Thyroid gland (tissue), 4 donors: ENCODE results near the gene PRKCE. TPM values are rescaled to one million over a fixed set of nuclear protein-coding genes. Genes with fewer than 3 reads are reported as not detected.

ENCODE experiments used
- DNase-seq, 2 donors: peaks; one replicate each; pipeline ENCODE4 v3.0.0-alpha.2; 2019
- H3K27ac ChIP-seq, 3 donors: fragments of 200-600 bp; sonication (generic); 1 replicate in 2 of 3; 2 replicates in 1 of 3; pipeline ENCODE4 v1.5.1; 2016 to 2019; ENCODE audit warnings: mild to moderate bottlenecking in 1 of 3, moderate library complexity in 1 of 3
- H3K27me3 ChIP-seq: fragments of 200-600 bp; sonication (generic); one replicate; pipeline ENCODE4 v1.5.1; 2019
- H3K36me3 ChIP-seq, 2 donors: fragments of 200-600 bp; sonication (generic); one replicate each; pipeline ENCODE4 v1.5.1; 2016 to 2019
- H3K4me1 ChIP-seq, 2 donors: fragments of 200-600 bp; sonication (generic); one replicate each; pipeline ENCODE4 v1.5.1; 2017 to 2019
- H3K4me3 ChIP-seq, 3 donors: fragments of 200-600 bp; sonication (generic); replicated peaks in 1 of 3; 1 replicate in 2 of 3; 2 replicates in 1 of 3; pipeline ENCODE4 v1.5.1; 2016; ENCODE audit warnings: mild to moderate bottlenecking in 1 of 3
- H3K9me3 ChIP-seq: fragments of 200-600 bp; sonication (generic); one replicate; pipeline ENCODE4 v1.5.1; 2017
- CTCF ChIP-seq, 6 experiments: fragments of 200-600 bp in 3 of 6; fragments of 450-650 bp in 3 of 6; sonication (generic) in 3 of 6; IDR thresholded peaks; one replicate each; pipeline ENCODE4 v1.5.1; 2016 to 2019; ENCODE audit warnings: antibody characterized with exemption in 6 of 6, mild to moderate bottlenecking in 2 of 6, inconsistent platforms in 1 of 6, moderate library complexity in 1 of 6
- POLR2A ChIP-seq, 2 donors: fragments of 450-650 bp; IDR thresholded peaks; one replicate each; pipeline ENCODE4 v1.6.1; 2017; ENCODE audit warnings: antibody characterized with exemption in 2 of 2, mild to moderate bottlenecking in 2 of 2, moderate library complexity in 1 of 2
- whole genome bisulfite sequencing, 2 donors: methylation state at CpG; one replicate each; pipeline ENCODE4 v1.1.5; 2017; 5-methylcytosine and 5-hydroxymethylcytosine counted together
- intact Hi-C: fragments of 100-400 bp; cut with DNase I; formaldehyde crosslinking; loops from one replicate; pipeline ENCODE4 v1.15.1; 2023
- total RNA-seq, 4 donors: library from RNA; depleted of rRNA; stranded (reverse); fragments of >200 nt; gene quantifications; one replicate each; pipeline ENCODE4 v1.2.3, GENCODE V29; 2016

The PRKCE gene
- 10 to 100 TPM in 3 of 4 donors, 1 to 10 TPM in 1; 8.4 to 35.3 (median 15.2) TPM for total RNA-seq

- Histone ChIP-seq H3K9me3 (no peaks in the 10 kb centered on the region), H3K27ac (peak within 1 kb of the TSS; percentile 93 to 99 (median 94)), H3K4me3 (peak within 1 kb of the TSS; percentile 40 to 88 (median 64)), H3K36me3 (no peaks in the 10 kb centered on the region), H3K27me3 (no peaks in the 10 kb centered on the region), H3K4me1 (peaks cover 20 to 22% of the 10 kb centered on the region in 2 donors)
- WGBS, 2 donors, result 0% methylated on average over 12 to 35 of the region's 66 CpGs
- intact Hi-C loops, result no loop called here
- peak; percentile 66 to 68 for DNase-seq
- no peak for TF ChIP-seq POLR2A (IDR thresholded peaks at IDR 0.05)
- TF ChIP-seq CTCF (IDR thresholded peaks at IDR 0.05), result no peak
Observed at GRCh38 chr2:45651415-45652089, at the start of gene PRKCE. PRKCE (plus strand) TSS chr2:45651675.

GRCh38 chr2:45602624-45603023 is 48.9 kb upstream of the PRKCE start:
- intact Hi-C loops, result no loop called here
- no peak for DNase-seq
- no peaks in the 10 kb centered on the region for H3K9me3 ChIP-seq
- no peak overlapping the region for H3K4me3 ChIP-seq
- peaks cover 10 to 23% of the 10 kb centered on the region in 2 donors for H3K36me3 ChIP-seq
- 95 to 97% methylated on average over 2 of the region's 2 CpGs for WGBS, 2 donors
- no peaks in the 10 kb centered on the region for H3K4me1 ChIP-seq
- TF ChIP-seq CTCF (IDR thresholded peaks at IDR 0.05), result no peak
- no peak overlapping the region for H3K27ac ChIP-seq
- no peaks in the 10 kb centered on the region for H3K27me3 ChIP-seq

- no peak overlapping the region for H3K27ac ChIP-seq
- intact Hi-C loops, result no loop called here
- H3K4me1 ChIP-seq, result peaks cover 5 to 10% of the 10 kb centered on the region in 2 donors
- WGBS, 2 donors, result 93 to 95% methylated on average over 2 of the region's 2 CpGs
- H3K4me3 ChIP-seq, result no peak overlapping the region
- DNase-seq, result no peak
- no peaks in the 10 kb centered on the region for H3K27me3 ChIP-seq
- TF ChIP-seq POLR2A (IDR thresholded peaks at IDR 0.05), result no peak
- no peak for TF ChIP-seq CTCF (IDR thresholded peaks at IDR 0.05)
- no peaks in the 10 kb centered on the region for H3K9me3 ChIP-seq
- peaks cover 0 to 12% of the 10 kb centered on the region in 2 donors for H3K36me3 ChIP-seq
Observed at GRCh38 chr2:45605116-45605515, 46.4 kb upstream of the PRKCE start.

GRCh38 chr2:45606796-45607195 is 44.7 kb upstream of the PRKCE start:
- Histone ChIP-seq H3K9me3 (no peaks in the 10 kb centered on the region), H3K27me3 (no peaks in the 10 kb centered on the region), H3K4me3 (no peak overlapping the region), H3K4me1 (peaks cover 10 to 17% of the 10 kb centered on the region in 2 donors), H3K36me3 (peaks cover 0 to 1% of the 10 kb centered on the region in 2 donors), H3K27ac (no peak overlapping the region)
- intact Hi-C loops, result no loop called here
- no peak for TF ChIP-seq CTCF (IDR thresholded peaks at IDR 0.05)
- TF ChIP-seq POLR2A (IDR thresholded peaks at IDR 0.05), result no peak
- DNase-seq, result no peak
- WGBS, 2 donors, result 70 to 90% methylated on average over 1 of the region's 1 CpG

GRCh38 chr2:45607701-45608100 is 43.8 kb upstream of the PRKCE start:
- Histone ChIP-seq H3K4me1 (peaks cover 19 to 26% of the 10 kb centered on the region in 2 donors), H3K36me3 (no peaks in the 10 kb centered on the region), H3K9me3 (no peaks in the 10 kb centered on the region), H3K27ac (no peak overlapping the region), H3K27me3 (no peaks in the 10 kb centered on the region), H3K4me3 (no peak overlapping the region)
- 73 to 75% methylated on average over 1 of the region's 1 CpG for WGBS, 2 donors
- no peak for DNase-seq
- TF ChIP-seq POLR2A (IDR thresholded peaks at IDR 0.05) (no peak), CTCF (IDR thresholded peaks at IDR 0.05) (peak in 2 of 6 experiments; percentile 3 to 29)
- intact Hi-C loops, result no loop called here
